Measurements from ENCODE around the gene COP1.

GRCh38 chr1:176167210-176167609 is 39.9 kb downstream of the COP1 start:
- TF ChIP-seq BHLHE40 (IDR thresholded peaks at IDR 0.05; ENCODE audit: low read depth, low read length) (no peak), POLR2A (IDR thresholded peaks at IDR 0.05; ENCODE audit: low read length) (no peak), EHMT2 (IDR thresholded peaks at IDR 0.05; ENCODE audit: low read depth) (no peak), RCOR1 (IDR thresholded peaks at IDR 0.05; ENCODE audit: low read depth, low read length) (no peak), CTCF (IDR thresholded peaks at IDR 0.05) (no peak)

All from A549 (cell line).